Stimulated activated naive B cell treated with anti-CD40 and anti-IgM and Interleukin-4, amounts not matched to agents 10 μg/mL and 1 μg/mL and 100 μg/mL, for 72 hours (primary cell): ENCODE measurements around the gene ZNF385B.

ENCODE experiments used
- ATAC-seq, 2 donors: fragments of 150-1000 bp; cut with Tn5 transposase; replicated peaks; 2 replicates each; pipeline ENCODE4 v1.10.0; 2021; ENCODE audit warnings: moderate library complexity in 1 of 2
- DNase-seq: peaks from one replicate; pipeline ENCODE4 v3.0.0; 2021
- H3K27ac Mint-ChIP-seq: one replicate; pipeline ENCODE4 v1.8.0; 2022; ENCODE audit warnings: mild to moderate bottlenecking, mixed read lengths
- H3K27me3 Mint-ChIP-seq, 2 donors: one replicate each; pipeline ENCODE4 v1.8.0; 2022; ENCODE audit warnings: mixed read lengths in 2 of 2
- H3K36me3 Mint-ChIP-seq, 2 donors: one replicate each; pipeline ENCODE4 v1.8.0; 2022; ENCODE audit warnings: mixed read lengths in 2 of 2, mild to moderate bottlenecking in 1 of 2
- H3K4me1 Mint-ChIP-seq, 2 donors: one replicate each; pipeline ENCODE4 v1.8.0; 2022; ENCODE audit warnings: mixed read lengths in 2 of 2, mild to moderate bottlenecking in 1 of 2
- H3K4me3 Mint-ChIP-seq, 2 donors: one replicate each; pipeline ENCODE4 v1.8.0; 2022; ENCODE audit warnings: mild to moderate bottlenecking in 2 of 2, mixed read lengths in 2 of 2, moderate library complexity in 1 of 2
- H3K9me3 Mint-ChIP-seq, 2 donors: one replicate each; pipeline ENCODE4 v1.8.0; 2022; ENCODE audit warnings: mixed read lengths in 2 of 2, mild to moderate bottlenecking in 1 of 2

Gene ZNF385B

DNA sequence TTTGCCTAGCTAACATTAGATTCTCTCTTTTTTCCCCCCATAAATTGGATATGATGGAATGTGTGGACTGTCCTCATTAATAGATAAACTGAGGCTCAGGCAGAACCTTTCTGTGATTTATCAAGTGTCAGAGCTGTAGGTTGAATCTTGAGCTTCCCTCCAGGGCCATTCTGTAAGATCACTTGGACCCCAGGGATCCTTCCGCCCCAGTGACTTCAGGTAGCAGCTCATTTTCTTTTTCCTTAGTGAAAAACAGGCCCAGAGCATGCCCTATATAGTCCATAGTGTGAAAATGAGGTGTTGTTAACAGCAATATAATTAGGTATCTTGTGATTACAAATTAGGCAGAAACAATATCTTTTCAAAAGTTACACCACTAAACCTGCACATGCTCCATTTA lies 269.7 kb downstream of the ZNF385B start:
- H3K27ac Mint-ChIP-seq: no peak overlapping the region
- no peaks in the 10 kb centered on the region for H3K4me1 Mint-ChIP-seq
- DNase-seq (no peak), ATAC-seq (no peak)
- no peaks in the 10 kb centered on the region for H3K9me3 Mint-ChIP-seq
- no peak overlapping the region for H3K4me3 Mint-ChIP-seq
- no peaks in the 10 kb centered on the region for H3K27me3 Mint-ChIP-seq
- no peaks in the 10 kb centered on the region for H3K36me3 Mint-ChIP-seq

DNA sequence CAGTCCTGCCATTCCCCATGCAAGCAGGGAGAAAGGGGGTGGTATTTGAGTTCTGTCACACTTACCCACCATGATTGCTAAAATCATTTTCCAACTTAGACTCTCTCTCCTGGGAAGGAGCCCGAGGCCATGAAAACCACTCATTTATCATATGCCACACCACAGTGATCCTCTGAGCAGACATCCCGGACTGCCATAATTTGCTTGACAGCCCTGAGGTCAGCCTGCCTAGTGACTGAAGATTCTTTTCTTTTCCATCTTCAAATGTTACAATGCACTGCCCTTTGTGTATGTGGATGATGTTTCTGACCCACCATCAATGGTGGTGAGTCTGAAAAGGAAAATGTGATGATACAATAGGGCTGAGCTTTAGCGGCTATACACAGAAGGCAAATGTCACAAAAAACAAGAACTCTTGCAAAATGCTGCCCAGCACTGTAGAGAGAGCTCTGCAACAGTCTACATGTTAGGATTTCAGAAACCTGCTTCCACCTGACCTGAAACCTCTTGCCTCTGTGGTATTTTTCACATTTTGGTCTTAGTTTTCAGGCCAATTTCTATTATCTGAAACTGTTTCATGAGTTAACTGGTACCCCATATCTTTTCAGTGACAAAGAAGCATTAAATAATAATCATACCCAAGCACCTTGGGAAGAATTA lies 272.8 kb downstream of the ZNF385B start:
- H3K4me1 Mint-ChIP-seq: no peaks in the 10 kb centered on the region
- no peaks in the 10 kb centered on the region for H3K27me3 Mint-ChIP-seq
- DNase-seq (no peak), ATAC-seq (no peak)
- no peak overlapping the region for H3K4me3 Mint-ChIP-seq
- H3K36me3 Mint-ChIP-seq: no peaks in the 10 kb centered on the region
- H3K9me3 Mint-ChIP-seq: no peaks in the 10 kb centered on the region
- H3K27ac Mint-ChIP-seq: no peak overlapping the region

DNA sequence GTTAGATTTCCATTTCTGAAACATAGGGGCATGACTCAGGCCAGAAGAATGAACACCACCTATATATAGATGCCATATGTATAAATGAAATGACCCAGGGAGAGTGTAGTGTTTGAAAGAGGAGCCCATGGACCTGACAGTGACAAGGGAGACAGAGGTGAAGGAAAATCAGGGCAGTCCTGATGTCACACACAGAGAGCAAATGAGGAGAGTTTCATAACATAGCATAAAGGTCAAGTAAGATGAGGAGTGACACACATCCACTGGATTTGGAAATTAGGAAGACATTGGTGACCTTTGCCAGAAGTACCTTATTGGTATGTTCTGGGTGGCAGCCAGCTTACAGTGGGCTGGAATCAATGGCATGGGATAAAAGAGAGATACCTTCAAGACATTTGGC lies 276.7 kb downstream of the ZNF385B start:
- DNase-seq: no peak
- no peak for ATAC-seq
- Mint-ChIP-seq H3K27me3 (no peaks in the 10 kb centered on the region), H3K4me3 (no peak overlapping the region), H3K4me1 (no peaks in the 10 kb centered on the region), H3K9me3 (no peaks in the 10 kb centered on the region), H3K36me3 (no peaks in the 10 kb centered on the region), H3K27ac (no peak overlapping the region)

DNA sequence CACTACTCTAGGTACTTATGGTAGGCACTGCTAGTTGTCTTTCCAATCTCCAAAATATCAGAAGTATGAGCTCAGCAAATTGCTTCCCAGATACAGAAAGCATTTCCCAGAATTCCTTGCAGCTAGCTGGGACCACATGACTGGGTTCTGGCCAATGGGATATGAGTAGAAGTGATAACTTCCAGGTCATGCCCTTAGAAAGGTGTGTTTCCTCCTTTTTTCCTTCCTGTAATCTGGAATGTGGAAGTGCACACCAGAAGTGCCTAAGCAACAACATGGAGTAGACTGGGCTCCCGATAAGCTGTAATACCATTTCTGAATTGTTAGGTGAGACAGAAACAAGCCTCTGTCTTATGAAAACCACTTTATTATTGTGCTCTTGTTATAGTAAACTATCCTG lies 279.8 kb downstream of the ZNF385B start:
- H3K27me3 Mint-ChIP-seq: no peaks in the 10 kb centered on the region
- H3K4me3 Mint-ChIP-seq: no peak overlapping the region
- no peaks in the 10 kb centered on the region for H3K9me3 Mint-ChIP-seq
- ATAC-seq: no peak
- no peak overlapping the region for H3K27ac Mint-ChIP-seq
- no peaks in the 10 kb centered on the region for H3K4me1 Mint-ChIP-seq
- no peaks in the 10 kb centered on the region for H3K36me3 Mint-ChIP-seq
- no peak for DNase-seq

DNA sequence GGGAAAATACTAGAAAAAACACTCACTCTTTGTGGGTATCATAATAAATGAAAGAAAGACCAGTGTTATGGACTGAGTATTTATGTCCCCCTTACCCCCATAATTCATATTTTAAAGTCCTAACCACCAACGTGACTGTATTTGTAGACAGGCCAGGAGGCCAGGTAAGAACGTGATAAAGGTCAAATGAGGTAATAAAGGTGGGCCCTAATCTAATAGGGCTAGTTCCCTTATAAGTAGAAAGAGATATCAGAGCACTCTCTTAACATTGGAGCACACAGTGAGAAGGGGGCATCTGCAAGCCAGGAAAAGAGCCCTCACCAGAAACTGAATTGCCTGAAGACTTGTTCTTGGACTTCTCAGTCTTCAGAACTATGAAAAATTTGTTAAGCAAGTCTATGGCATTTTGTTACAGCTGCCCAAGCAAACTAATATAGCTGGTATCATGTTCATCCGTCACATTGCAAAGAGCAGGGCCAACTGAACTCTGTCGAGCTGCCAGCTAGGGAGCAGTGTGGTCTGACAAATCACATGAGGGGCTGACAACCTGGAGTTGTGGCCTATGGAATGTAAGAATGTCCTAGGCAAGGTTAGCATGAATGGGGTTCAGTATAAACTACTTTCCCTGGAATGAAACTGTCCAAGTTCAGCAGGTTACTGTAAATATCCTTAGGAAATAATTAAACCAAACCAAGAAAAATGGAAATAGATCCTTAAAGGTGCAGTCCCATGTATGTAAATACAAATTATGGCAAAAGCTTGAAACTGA lies 280.9 kb downstream of the ZNF385B start:
- ATAC-seq (no peak), DNase-seq (no peak)
- no peaks in the 10 kb centered on the region for H3K4me1 Mint-ChIP-seq
- H3K27me3 Mint-ChIP-seq: peaks cover 0 to 3% of the 10 kb centered on the region in 2 donors
- no peak overlapping the region for H3K27ac Mint-ChIP-seq
- H3K4me3 Mint-ChIP-seq: no peak overlapping the region
- no peaks in the 10 kb centered on the region for H3K9me3 Mint-ChIP-seq
- no peaks in the 10 kb centered on the region for H3K36me3 Mint-ChIP-seq

DNA sequence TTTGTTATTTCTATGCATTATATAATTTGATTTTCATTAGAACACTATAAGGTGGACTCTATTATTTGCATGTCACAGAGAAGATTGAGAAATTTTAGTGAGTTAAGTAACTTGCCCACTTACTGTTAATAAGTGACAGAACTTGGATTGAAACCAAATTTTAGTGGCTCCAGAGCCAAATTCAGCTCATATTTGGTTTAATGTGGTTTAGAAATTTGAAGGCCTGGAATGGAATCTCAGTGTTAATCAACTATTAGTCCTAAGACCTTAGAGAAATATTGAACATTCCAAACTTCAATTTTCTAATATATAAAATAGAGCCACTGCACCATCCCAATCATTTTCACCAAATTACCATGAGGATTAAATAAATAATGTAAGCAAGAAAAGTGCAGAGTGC lies 281.6 kb downstream of the ZNF385B start:
- no peak for DNase-seq
- no peaks in the 10 kb centered on the region for H3K4me1 Mint-ChIP-seq
- no peak overlapping the region for H3K4me3 Mint-ChIP-seq
- no peaks in the 10 kb centered on the region for H3K36me3 Mint-ChIP-seq
- no peak for ATAC-seq
- H3K9me3 Mint-ChIP-seq: no peaks in the 10 kb centered on the region
- H3K27me3 Mint-ChIP-seq: peaks cover 0 to 3% of the 10 kb centered on the region in 2 donors
- H3K27ac Mint-ChIP-seq: no peak overlapping the region

DNA sequence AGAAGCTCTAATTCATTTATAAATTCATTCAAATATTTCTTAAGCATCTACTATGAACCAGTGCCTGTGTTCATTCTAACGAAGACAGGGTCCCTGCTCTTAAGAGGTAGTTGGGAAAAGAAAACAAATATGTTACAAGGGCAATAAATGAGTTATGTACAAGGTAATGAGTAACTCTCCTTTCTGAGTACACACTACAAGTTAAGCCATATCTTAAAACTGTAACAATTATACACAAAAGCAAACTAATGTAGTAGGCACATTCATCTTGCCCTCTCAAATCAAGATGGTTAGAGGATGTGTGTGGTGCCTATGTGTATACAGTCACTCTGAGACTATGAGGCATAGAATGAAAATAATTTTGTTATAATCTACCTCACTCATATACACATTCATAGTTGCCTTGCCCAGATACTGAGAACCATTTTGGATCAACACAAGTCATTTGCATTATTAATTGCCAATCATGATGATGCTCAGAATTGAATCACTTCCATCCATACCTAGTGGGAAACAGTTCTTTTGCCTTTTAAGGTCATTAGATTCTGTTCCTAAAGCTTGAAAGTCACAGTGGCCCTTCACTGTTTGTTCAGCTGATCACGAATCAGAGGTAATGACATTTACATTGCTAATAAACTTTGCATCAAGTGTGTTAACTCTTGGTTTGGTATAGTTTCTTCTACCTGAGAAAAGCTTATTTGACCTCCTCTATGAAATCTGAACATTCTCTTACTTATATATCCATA lies 283.1 kb downstream of the ZNF385B start:
- Mint-ChIP-seq H3K27me3 (peaks cover 3 to 8% of the 10 kb centered on the region in 2 donors), H3K9me3 (no peaks in the 10 kb centered on the region), H3K27ac (no peak overlapping the region), H3K36me3 (no peaks in the 10 kb centered on the region), H3K4me3 (no peak overlapping the region), H3K4me1 (no peaks in the 10 kb centered on the region)
- no peak for DNase-seq
- ATAC-seq: no peak

DNA sequence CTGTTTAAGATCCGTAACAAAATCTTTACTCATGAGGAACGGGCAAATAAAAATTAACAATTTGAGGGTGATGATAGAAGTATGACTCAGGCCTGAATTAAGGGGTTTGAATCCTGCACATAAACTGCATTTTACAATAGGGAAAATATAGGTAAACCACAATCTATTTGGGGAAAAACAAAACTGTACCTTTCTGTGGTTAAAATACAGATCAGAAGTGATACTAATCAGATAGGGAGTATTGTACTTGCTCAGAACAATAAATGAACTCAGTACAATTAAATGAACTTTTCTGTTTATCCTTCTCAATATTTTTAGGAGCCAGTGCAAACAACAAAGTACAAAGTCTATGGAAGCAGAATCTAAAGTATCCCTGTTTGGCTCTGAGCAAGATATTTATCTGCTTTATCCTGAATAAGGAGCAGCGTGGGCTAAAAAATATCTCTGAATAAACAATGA lies 287.3 kb downstream of the ZNF385B start:
- Mint-ChIP-seq H3K4me1 (no peaks in the 10 kb centered on the region), H3K36me3 (no peaks in the 10 kb centered on the region)

DNA sequence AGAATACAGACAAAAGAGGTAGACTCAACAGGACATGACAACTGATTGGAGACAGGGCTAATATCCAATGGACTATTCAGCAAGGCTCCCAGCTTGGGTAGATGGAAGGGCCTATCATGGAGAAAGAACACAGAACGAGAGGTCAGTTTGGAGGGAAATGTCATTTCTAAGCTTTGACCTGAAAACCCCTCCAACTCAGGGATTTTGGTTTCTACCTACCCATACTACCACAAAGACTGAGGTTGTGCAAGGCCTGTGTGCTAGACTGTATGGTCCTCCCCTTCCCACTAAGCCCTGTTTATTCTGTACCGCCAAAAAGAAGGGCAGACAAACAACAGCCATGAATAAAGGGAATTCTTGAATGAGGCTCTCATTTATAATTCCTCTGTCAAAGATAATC lies 288.9 kb downstream of the ZNF385B start:
- Mint-ChIP-seq H3K27me3 (peaks cover 8 to 25% of the 10 kb centered on the region in 2 donors), H3K36me3 (no peaks in the 10 kb centered on the region), H3K4me1 (no peaks in the 10 kb centered on the region), H3K27ac (no peak overlapping the region), H3K4me3 (no peak overlapping the region), H3K9me3 (no peaks in the 10 kb centered on the region)
- ATAC-seq (no peak), DNase-seq (no peak)

More for the DNA sequence above, 287.3 kb downstream of the ZNF385B start:
- ATAC-seq: no peak
- DNase-seq: no peak
- H3K4me3 Mint-ChIP-seq: no peak overlapping the region
- H3K9me3 Mint-ChIP-seq: no peaks in the 10 kb centered on the region
- no peak overlapping the region for H3K27ac Mint-ChIP-seq
- H3K27me3 Mint-ChIP-seq: peaks cover 3 to 18% of the 10 kb centered on the region in 2 donors

DNA sequence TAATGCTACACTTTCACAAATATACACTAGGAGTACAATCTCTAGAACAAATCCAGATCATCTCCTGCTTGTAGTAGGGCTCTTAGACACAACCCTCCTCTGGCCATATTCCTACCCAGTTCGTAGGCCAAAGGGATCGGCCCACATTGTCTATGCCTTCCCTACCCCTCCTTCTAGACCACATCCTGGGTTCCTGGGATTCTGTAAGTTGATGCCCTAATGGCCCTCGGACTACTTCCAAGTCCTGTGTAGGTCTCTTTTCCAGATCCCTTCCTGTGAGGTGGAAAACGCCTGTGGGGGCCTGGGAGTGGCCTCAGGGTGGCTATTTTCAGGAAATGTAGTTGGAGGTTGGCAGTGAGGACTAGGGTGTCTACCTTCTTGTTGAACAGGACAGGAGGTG lies 289.7 kb downstream of the ZNF385B start:
- Mint-ChIP-seq H3K27ac (no peak overlapping the region), H3K4me3 (no peak overlapping the region), H3K27me3 (peaks cover 8 to 25% of the 10 kb centered on the region in 2 donors), H3K9me3 (no peaks in the 10 kb centered on the region), H3K36me3 (no peaks in the 10 kb centered on the region), H3K4me1 (no peaks in the 10 kb centered on the region)
- DNase-seq (no peak), ATAC-seq (no peak)

DNA sequence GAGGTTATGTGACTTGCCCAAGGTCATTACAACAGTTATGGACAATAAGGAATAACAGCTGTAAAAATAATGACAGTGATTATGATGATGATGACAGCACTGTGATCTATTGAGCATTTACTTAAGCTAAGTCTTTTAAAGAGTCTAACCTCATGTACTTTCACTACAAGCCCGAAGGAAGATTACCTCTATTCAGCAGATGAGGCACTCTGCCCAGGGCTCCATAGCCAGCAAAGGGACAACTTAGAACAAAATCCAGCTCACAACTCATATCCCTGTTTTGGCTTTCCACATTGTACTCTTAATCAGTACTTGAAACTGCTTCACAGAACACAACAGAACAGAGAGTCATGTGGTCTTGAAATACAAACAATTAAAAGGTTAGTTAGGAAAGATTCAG lies 290.2 kb downstream of the ZNF385B start:
- Mint-ChIP-seq H3K9me3 (no peaks in the 10 kb centered on the region), H3K27ac (no peak overlapping the region), H3K36me3 (no peaks in the 10 kb centered on the region), H3K4me3 (no peak overlapping the region), H3K27me3 (peaks cover 8 to 25% of the 10 kb centered on the region in 2 donors), H3K4me1 (no peaks in the 10 kb centered on the region)
- ATAC-seq (no peak), DNase-seq (no peak)

DNA sequence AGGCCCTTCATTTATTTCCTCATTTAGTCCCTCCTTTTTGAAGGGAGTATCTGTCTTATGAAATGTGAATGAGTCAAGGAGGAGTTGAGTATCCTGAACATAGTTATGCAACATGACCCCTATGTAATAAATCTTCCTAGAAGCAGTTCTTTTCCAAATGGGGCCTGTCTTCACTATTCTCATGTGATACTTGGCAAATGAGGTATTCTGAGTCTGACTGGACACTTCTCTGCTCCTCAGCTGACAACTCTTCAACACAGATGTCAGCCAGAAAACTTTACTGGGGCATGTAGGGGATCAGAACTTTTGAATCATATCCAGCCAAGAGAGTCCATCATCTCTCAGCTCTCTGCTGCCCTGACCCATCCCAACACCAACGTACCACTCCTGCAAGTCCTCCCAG lies 291.6 kb downstream of the ZNF385B start:
- peaks cover 5 to 30% of the 10 kb centered on the region in 2 donors for H3K27me3 Mint-ChIP-seq
- H3K4me1 Mint-ChIP-seq: no peaks in the 10 kb centered on the region
- H3K9me3 Mint-ChIP-seq: no peaks in the 10 kb centered on the region
- no peak for ATAC-seq
- no peak overlapping the region for H3K4me3 Mint-ChIP-seq
- H3K27ac Mint-ChIP-seq: no peak overlapping the region
- H3K36me3 Mint-ChIP-seq: no peaks in the 10 kb centered on the region
- DNase-seq: no peak

DNA sequence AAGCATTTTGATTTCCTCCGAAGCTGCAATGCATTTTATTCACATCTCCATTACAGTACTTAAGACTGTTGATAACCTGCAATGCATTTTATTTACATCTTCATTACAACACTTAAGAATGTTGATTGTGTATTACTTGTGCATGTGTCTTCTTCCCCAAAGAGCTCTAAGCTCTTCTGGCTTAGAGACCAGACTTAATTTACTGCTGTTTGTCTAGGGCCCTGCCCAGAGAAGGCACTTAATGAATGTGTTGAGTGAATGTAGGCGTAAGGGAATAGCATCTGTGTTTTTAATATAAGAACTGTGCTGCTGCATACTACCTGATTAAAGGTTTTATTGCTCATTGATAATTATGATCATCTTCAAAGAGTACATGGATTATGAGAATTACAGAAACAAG lies 295.6 kb downstream of the ZNF385B start:
- H3K4me3 Mint-ChIP-seq: no peak overlapping the region
- no peak for ATAC-seq
- no peaks in the 10 kb centered on the region for H3K9me3 Mint-ChIP-seq
- DNase-seq: no peak
- H3K27ac Mint-ChIP-seq: no peak overlapping the region
- no peaks in the 10 kb centered on the region for H3K4me1 Mint-ChIP-seq
- no peaks in the 10 kb centered on the region for H3K36me3 Mint-ChIP-seq
- peaks cover 5 to 12% of the 10 kb centered on the region in 2 donors for H3K27me3 Mint-ChIP-seq

DNA sequence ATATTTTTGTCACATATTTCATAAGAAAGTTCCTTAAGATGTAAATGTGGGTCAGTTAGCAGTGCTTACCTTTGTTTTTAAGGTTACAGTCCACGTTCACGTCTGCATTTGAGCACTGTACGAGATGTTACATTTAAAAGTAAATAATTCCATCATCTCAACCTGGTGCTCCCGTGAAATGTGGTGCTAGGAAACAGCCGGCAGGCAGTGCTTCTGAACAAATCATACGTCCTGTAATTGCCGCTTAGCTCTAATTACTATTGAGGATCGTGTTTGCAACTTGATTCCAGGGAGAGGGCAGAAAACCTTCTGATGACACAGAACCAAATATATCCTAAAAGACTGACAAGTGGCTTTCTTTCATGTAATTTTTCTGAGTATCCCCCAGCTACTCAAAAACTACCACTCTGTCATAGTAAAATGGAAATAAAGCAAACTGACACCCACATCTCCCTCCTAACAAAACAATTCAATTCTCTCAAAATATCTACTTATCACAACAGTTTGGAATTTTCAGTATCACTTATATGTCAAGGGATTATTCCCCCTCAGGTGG lies 299.0 kb downstream of the ZNF385B start:
- Mint-ChIP-seq H3K4me1 (no peaks in the 10 kb centered on the region), H3K27me3 (peaks cover 5% of the 10 kb centered on the region in 2 donors), H3K27ac (no peak overlapping the region), H3K9me3 (no peaks in the 10 kb centered on the region), H3K36me3 (no peaks in the 10 kb centered on the region), H3K4me3 (no peak overlapping the region)
- no peak for DNase-seq
- ATAC-seq: no peak
